Activated B cell treated with CpG ODN at 0.5 μM for 24 hours (primary cell): ENCODE measurements around the gene GLDN. TPM values are rescaled to one million over a fixed set of nuclear protein-coding genes. Genes with fewer than 3 reads are reported as not detected.

Experiments
- ATAC-seq: fragments of 200-7000 bp; cut with Tn5 transposase; one replicate; pipeline ENCODE4 v1.10.0; 2021; ENCODE audit warnings: low read depth, mild to moderate bottlenecking, moderate library complexity
- CTCF ChIA-PET: fragments of 350-600 bp; sonication (Branson Sonifier 250); formaldehyde crosslinking; loops from one replicate; lab custom pipeline; 2021; ENCODE audit warnings: antibody characterized with exemption; lab: Charles Lee
- POLR2A ChIA-PET: fragments of 350-600 bp; sonication (Branson Sonifier 250); formaldehyde crosslinking; loops from one replicate; lab custom pipeline; 2021; ENCODE audit warnings: antibody characterized with exemption; lab: Charles Lee
- DNase-seq: peaks from one replicate; pipeline ENCODE4 v3.0.0; 2022
- H3K27ac Mint-ChIP-seq: one replicate; pipeline ENCODE4 v1.8.0; 2020; ENCODE audit warnings: mixed read lengths
- H3K27me3 Mint-ChIP-seq: one replicate; pipeline ENCODE4 v1.8.0; 2021; ENCODE audit warnings: mixed read lengths
- H3K36me3 Mint-ChIP-seq: one replicate; pipeline ENCODE4 v1.8.0; 2021; ENCODE audit warnings: low read depth, mixed read lengths
- H3K4me1 Mint-ChIP-seq: one replicate; pipeline ENCODE4 v1.8.0; 2021; ENCODE audit warnings: mixed read lengths
- H3K4me3 Mint-ChIP-seq: one replicate; pipeline ENCODE4 v1.8.0; 2020; ENCODE audit warnings: mild to moderate bottlenecking, mixed read lengths
- H3K9me3 Mint-ChIP-seq: one replicate; pipeline ENCODE4 v1.8.0; 2020; ENCODE audit warnings: mixed read lengths
- CTCF ChIP-seq: fragments of 200-600 bp; IDR thresholded peaks from one replicate; pipeline ENCODE4 v1.8.0; 2022; ENCODE audit warnings: antibody characterized with exemption, mild to moderate bottlenecking
- intact Hi-C: fragments of 100-400 bp; cut with micrococcal nuclease; formaldehyde crosslinking; loops from one replicate; pipeline ENCODE4 v1.15.1; 2024
- total RNA-seq: library from RNA; stranded (reverse); gene quantifications from 2 replicates; pipeline ENCODE4 v1.2.3, GENCODE V29; 2022

GLDN gene
- not detected in 2 replicates for total RNA-seq

- H3K27me3 Mint-ChIP-seq, result peaks cover 20% of the 10 kb centered on the region
- CTCF ChIA-PET, result no interaction called here
- no peaks in the 10 kb centered on the region for H3K9me3 Mint-ChIP-seq
- no peak for TF ChIP-seq CTCF
- intact Hi-C loops, result no loop called here
- H3K4me3 Mint-ChIP-seq, result no peak within 1 kb of the TSS
- no peaks in the 10 kb centered on the region for H3K36me3 Mint-ChIP-seq
- ATAC-seq (no peak), DNase-seq (no peak)
- POLR2A ChIA-PET, result no interaction called here
- no peak within 1 kb of the TSS for H3K27ac Mint-ChIP-seq
- H3K4me1 Mint-ChIP-seq, result peaks cover 5% of the 10 kb centered on the region
Observed at GRCh38 chr15:51341366-51342226, at the start of gene GLDN. Gene GLDN (plus strand): TSS chr15:51341655. CDS start chr15:51341685, 30 bp downstream.

- H3K27ac Mint-ChIP-seq, result no peak overlapping the region
- ChIA-PET CTCF (no interaction called here), POLR2A (no interaction called here)
- ATAC-seq (no peak), DNase-seq (no peak)
- intact Hi-C loops, result no loop called here
- peaks cover 5% of the 10 kb centered on the region for H3K27me3 Mint-ChIP-seq
- no peak for TF ChIP-seq CTCF
- no peaks in the 10 kb centered on the region for H3K36me3 Mint-ChIP-seq
- no peaks in the 10 kb centered on the region for H3K9me3 Mint-ChIP-seq
- no peak overlapping the region for H3K4me3 Mint-ChIP-seq
- H3K4me1 Mint-ChIP-seq, result no peaks in the 10 kb centered on the region
Observed at GRCh38 chr15:51298620-51299019, 42.8 kb upstream of the GLDN start.

DNA sequence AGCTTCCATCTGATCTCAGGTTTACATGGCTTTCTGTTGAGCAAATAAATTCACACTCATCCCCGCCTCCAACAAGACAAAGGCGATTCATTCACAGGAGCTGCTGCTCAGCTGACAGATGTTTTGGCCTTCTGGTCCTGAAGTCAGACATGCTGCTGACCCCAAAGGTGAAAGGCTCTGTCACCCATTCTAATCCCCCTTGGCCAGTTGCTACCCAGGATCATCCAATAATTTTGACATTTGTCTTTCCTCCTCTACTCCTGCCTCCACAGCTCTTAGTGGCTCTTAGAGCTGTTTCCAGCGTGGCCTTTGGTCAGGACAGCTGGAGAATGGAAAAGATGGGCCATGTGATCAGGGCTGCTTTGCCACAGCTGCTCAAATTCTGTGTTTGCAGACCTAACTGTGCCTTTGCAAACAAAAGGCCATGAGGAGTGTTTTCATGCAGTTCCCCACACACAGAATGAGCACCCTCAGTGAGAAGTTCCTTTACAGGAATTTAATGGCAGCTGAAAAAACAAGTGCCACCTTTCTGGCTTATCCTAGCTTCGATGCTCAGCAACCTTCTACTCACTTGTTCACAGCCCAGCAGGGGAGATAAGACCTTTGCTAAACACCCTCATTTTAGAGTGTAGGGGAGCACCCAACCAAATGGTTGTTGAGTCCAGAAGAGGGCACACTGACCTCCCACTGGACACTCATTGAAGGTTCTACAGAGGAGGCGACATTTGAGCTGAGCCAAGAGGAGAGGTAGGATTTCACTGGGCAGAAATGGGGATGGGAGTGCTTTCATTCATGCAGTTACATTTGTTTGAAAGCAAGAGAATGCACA, 42.1 kb upstream of the GLDN start:
- no peaks in the 10 kb centered on the region for H3K4me1 Mint-ChIP-seq
- H3K36me3 Mint-ChIP-seq, result no peaks in the 10 kb centered on the region
- no peaks in the 10 kb centered on the region for H3K9me3 Mint-ChIP-seq
- H3K27ac Mint-ChIP-seq, result no peak overlapping the region
- DNase-seq (no peak), ATAC-seq (no peak)
- H3K4me3 Mint-ChIP-seq, result no peak overlapping the region
- POLR2A ChIA-PET, result no interaction called here
- H3K27me3 Mint-ChIP-seq, result peaks cover 5% of the 10 kb centered on the region
- intact Hi-C loops, result no loop called here
- TF ChIP-seq CTCF, result no peak
- CTCF ChIA-PET, result no interaction called here

DNA sequence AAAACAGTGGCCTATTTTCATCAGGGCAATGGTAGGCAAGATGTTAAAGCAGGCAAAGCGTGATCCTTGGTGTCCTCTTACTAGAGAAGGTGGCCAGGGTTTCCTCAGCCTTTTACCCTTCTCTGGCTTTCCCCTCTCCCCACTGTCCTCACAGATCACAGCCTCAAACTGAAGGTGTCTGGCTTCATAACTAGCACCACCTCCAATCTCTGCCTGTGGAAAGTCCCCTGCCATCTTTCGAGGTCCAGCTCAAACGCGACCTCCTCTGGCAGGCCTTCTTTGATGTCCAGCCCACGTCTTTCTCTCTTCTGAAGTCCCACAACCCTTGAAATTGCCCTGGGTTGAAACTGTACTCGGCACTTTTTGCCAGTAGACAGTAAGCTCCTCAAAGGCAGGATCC, 39.0 kb upstream of the GLDN start:
- H3K27me3 Mint-ChIP-seq, result peaks cover 5% of the 10 kb centered on the region
- DNase-seq (no peak), ATAC-seq (no peak)
- no peak overlapping the region for H3K4me3 Mint-ChIP-seq
- no peak overlapping the region for H3K27ac Mint-ChIP-seq
- H3K4me1 Mint-ChIP-seq, result no peaks in the 10 kb centered on the region
- H3K9me3 Mint-ChIP-seq, result no peaks in the 10 kb centered on the region
- intact Hi-C loops, result no loop called here
- TF ChIP-seq CTCF, result no peak
- no peaks in the 10 kb centered on the region for H3K36me3 Mint-ChIP-seq
- ChIA-PET POLR2A (no interaction called here), CTCF (no interaction called here)

DNA sequence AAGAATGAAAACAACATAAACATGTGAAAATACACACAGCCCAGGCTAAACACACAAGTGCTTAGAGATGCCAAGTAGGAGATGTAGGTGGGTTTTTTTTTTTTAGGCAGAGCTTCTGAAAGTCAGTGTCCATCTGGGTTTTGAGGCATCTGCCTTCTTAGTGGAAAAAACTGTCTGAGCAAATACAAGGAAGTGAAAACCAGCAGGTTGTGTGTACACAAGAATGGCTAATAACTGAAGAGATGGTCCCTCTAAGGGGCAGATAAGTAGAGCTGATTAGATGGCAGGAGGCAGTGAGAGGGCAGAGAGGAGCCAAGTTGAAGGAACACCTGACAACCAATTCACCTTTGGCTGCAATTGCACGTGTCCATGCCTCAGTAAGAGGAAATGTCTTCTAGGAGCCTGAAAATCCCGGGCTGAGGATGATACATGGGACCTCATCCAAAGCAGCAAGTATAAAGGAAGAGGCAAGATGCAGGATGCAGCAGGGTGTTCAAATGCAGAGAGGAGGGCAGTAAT, 37.9 kb upstream of the GLDN start:
- CTCF ChIA-PET, result no interaction called here
- TF ChIP-seq CTCF, result no peak
- Mint-ChIP-seq H3K9me3 (no peaks in the 10 kb centered on the region), H3K4me1 (no peaks in the 10 kb centered on the region), H3K27ac (no peak overlapping the region), H3K4me3 (no peak overlapping the region), H3K36me3 (no peaks in the 10 kb centered on the region), H3K27me3 (peaks cover 7% of the 10 kb centered on the region)
- ATAC-seq (no peak), DNase-seq (no peak)
- intact Hi-C loops, result no loop called here
- POLR2A ChIA-PET, result no interaction called here
